ENCODE data around the gene KRT14. TPM values are rescaled to one million over a fixed set of nuclear protein-coding genes. Genes with fewer than 3 reads are reported as not detected.

KRT14 gene
- total and polyA plus RNA-seq, 11 donors: 0.23 to 0.38 TPM; not detected in 9

- no peak for ATAC-seq
- TF ChIP-seq POLR2A (IDR thresholded peaks at IDR 0.05) (no peak), CTCF (IDR thresholded peaks at IDR 0.05) (no peak)
- Histone ChIP-seq H3K4me1 (no peaks in the 10 kb centered on the region), H3K4me3 (no peak overlapping the region), H3K9me3 (no peaks in the 10 kb centered on the region), H3K27ac (no peak overlapping the region), H3K27me3 (peaks cover 0 to 61% (median 13%) of the 10 kb centered on the region in 9 donors), H3K36me3 (no peaks in the 10 kb centered on the region)
- no peak for DNase-seq
- intact Hi-C loops (cut with DNase I): no loop called here
- 13 to 25% (median 21%) methylated on average over 3 of the region's 3 CpGs for WGBS, 4 donors
These were observed 23.0 kb downstream of the KRT14 start for GRCh38 chr17:41563607-41564170.

- no peak overlapping the region for H3K27ac ChIP-seq
- DNase-seq: no peak
- TF ChIP-seq CTCF (IDR thresholded peaks at IDR 0.05) (no peak), POLR2A (IDR thresholded peaks at IDR 0.05) (no peak)
- H3K9me3 ChIP-seq: no peaks in the 10 kb centered on the region
- no peaks in the 10 kb centered on the region for H3K4me1 ChIP-seq
- H3K27me3 ChIP-seq: peaks cover 0 to 67% (median 13%) of the 10 kb centered on the region in 9 donors
- H3K36me3 ChIP-seq: no peaks in the 10 kb centered on the region
- no peak for ATAC-seq
- 77 to 88% (median 79%) methylated on average over 6 of the region's 6 CpGs for WGBS, 4 donors
- intact Hi-C loops (cut with DNase I): no loop called here
- no peak overlapping the region for H3K4me3 ChIP-seq
These were observed 25.1 kb downstream of the KRT14 start for GRCh38 chr17:41561554-41561953.

- no peaks in the 10 kb centered on the region for H3K9me3 ChIP-seq
- H3K4me3 ChIP-seq: no peak overlapping the region
- peaks cover 0 to 82% (median 6%) of the 10 kb centered on the region in 9 donors for H3K27me3 ChIP-seq
- ATAC-seq: no peak
- TF ChIP-seq POLR2A (IDR thresholded peaks at IDR 0.05) (no peak), CTCF (IDR thresholded peaks at IDR 0.05) (no peak)
- H3K27ac ChIP-seq: no peak overlapping the region
- intact Hi-C loops (cut with DNase I): loop anchor here in 1 of 10 donors (10.0 kb wide), 1 partner anchor 945 kb away; no protein-coding TSS in a partner anchor
- DNase-seq: no peak
- WGBS, 4 donors: 72 to 85% (median 82%) methylated on average over 2 of the region's 2 CpGs
- H3K4me1 ChIP-seq: no peaks in the 10 kb centered on the region
- no peaks in the 10 kb centered on the region for H3K36me3 ChIP-seq
These were observed 27.1 kb downstream of the KRT14 start for GRCh38 chr17:41559548-41559947.

GRCh38 chr17:41556931-41557330 lies 29.8 kb downstream of the KRT14 start:
- intact Hi-C loops (cut with DNase I): loop anchor here in 1 of 10 donors (10.0 kb wide), 1 partner anchor 942 kb away; no protein-coding TSS in a partner anchor

More at GRCh38 chr17:41556931-41557330, 29.8 kb downstream of the KRT14 start:
- Histone ChIP-seq H3K27me3 (peaks cover 0 to 77% (median 6%) of the 10 kb centered on the region in 9 donors), H3K4me1 (no peaks in the 10 kb centered on the region), H3K4me3 (no peak overlapping the region), H3K27ac (no peak overlapping the region), H3K36me3 (no peaks in the 10 kb centered on the region), H3K9me3 (no peaks in the 10 kb centered on the region)
- 65 to 77% (median 73%) methylated on average over 8 to 9 of the region's 9 CpGs for WGBS, 4 donors
- ATAC-seq (no peak), DNase-seq (no peak)
- TF ChIP-seq CTCF (IDR thresholded peaks at IDR 0.05) (no peak), POLR2A (IDR thresholded peaks at IDR 0.05) (no peak)

Data from heart left ventricle (tissue), 16 donors.